Measurements from ENCODE around the gene ELOVL1.

GRCh38 chr1:43402089-43402865 is 34.5 kb upstream of the ELOVL1 start:
- TF ChIP-seq CTCF (IDR thresholded peaks at IDR 0.05; ENCODE audit: insufficient read depth, low read length, poor library complexity, severe bottlenecking) (no peak), EZH2phosphoT487 (conservative IDR thresholded peaks at IDR 0.05; ENCODE audit: low read length) (no peak)
